Central memory CD8-positive, alpha-beta T cell (primary cell): ENCODE measurements around the gene EIF4G2.
"Not testable (repeated sequence)": the region's sequence is repeated elsewhere in the genome, so short reads cannot be mapped to it uniquely, and the experiment has no call there.

Source experiments
- ATAC-seq: fragments of 150-1000 bp; cut with Tn5 transposase; replicated peaks from 2 replicates; pipeline ENCODE4 v1.10.0; 2022; ENCODE audit warnings: mild to moderate bottlenecking, moderate FRiP score, moderate number of reproducible peaks; ENCODE audit not compliant: poor library complexity, severe bottlenecking; ENCODE audit errors: extremely low read depth
- DNase-seq, 2 donors: peaks; one replicate each; pipeline ENCODE4 v3.0.0; 2021; ENCODE audit warnings: low spot score in 2 of 2
- H3K27ac Mint-ChIP-seq: one replicate; pipeline ENCODE4 v1.8.0; 2022; ENCODE audit warnings: low read depth, mild to moderate bottlenecking, moderate library complexity, mixed read lengths
- H3K27me3 Mint-ChIP-seq: one replicate; pipeline ENCODE4 v1.8.0; 2022; ENCODE audit warnings: mixed read lengths
- H3K36me3 Mint-ChIP-seq: one replicate; pipeline ENCODE4 v1.8.0; 2022; ENCODE audit warnings: mild to moderate bottlenecking, moderate library complexity, mixed read lengths; ENCODE audit not compliant: insufficient read depth
- H3K4me1 Mint-ChIP-seq: one replicate; pipeline ENCODE4 v1.8.0; 2022; ENCODE audit warnings: mixed read lengths
- H3K4me3 Mint-ChIP-seq: one replicate; pipeline ENCODE4 v1.8.0; 2022; ENCODE audit warnings: mild to moderate bottlenecking, moderate library complexity, mixed read lengths
- H3K9me3 Mint-ChIP-seq: one replicate; pipeline ENCODE4 v1.8.0; 2022; ENCODE audit warnings: mixed read lengths

Gene EIF4G2

DNA sequence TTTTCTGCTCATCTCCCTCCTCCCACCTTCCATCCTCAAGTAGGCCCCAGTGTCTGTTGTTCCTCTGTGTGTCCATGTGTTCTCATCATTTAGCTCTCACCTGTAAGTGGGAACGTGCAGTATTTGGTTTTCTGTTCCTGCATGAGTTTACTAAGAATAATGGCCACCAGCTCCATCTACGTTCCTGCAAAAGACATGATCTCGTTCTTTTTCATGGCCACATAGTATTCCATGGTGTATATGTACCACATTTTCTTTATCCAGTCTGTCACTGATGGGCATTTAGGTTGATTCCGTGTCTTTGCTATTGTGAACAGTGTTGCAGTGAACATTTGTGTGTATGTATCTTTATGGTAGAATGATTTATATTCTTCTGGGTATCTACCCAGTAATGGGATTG is 28.2 kb upstream of the EIF4G2 start:
- not testable (repeated sequence) for H3K4me1 Mint-ChIP-seq, H3K9me3 Mint-ChIP-seq, H3K27ac Mint-ChIP-seq, ATAC-seq, H3K36me3 Mint-ChIP-seq, DNase-seq, H3K27me3 Mint-ChIP-seq, H3K4me3 Mint-ChIP-seq

DNA sequence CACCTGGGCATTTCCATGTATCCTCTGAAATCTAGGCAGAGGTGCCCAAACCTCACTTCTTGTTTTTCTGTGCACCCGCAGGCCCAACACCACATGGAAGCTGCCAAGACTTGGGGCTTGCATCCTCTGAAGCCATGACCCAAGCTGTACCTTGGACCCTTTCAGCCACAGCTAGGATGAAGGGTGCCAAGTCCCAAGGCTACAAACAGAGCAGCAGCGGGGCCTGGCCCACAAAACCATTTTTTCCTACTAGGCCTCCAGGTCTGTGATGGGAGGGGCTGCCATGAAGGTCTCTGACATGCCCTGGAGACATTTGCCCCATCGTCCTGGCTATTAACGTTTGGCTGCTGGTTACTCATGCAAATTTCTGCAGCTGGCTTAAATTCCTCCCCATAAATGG is 20.4 kb upstream of the EIF4G2 start:
- Mint-ChIP-seq H3K9me3 (no peaks in the 10 kb centered on the region), H3K27me3 (no peaks in the 10 kb centered on the region), H3K4me1 (no peaks in the 10 kb centered on the region), H3K27ac (peak overlapping the region; percentile 47), H3K36me3 (no peaks in the 10 kb centered on the region), H3K4me3 (no peak overlapping the region)
- ATAC-seq (no peak), DNase-seq (no peak)

DNA sequence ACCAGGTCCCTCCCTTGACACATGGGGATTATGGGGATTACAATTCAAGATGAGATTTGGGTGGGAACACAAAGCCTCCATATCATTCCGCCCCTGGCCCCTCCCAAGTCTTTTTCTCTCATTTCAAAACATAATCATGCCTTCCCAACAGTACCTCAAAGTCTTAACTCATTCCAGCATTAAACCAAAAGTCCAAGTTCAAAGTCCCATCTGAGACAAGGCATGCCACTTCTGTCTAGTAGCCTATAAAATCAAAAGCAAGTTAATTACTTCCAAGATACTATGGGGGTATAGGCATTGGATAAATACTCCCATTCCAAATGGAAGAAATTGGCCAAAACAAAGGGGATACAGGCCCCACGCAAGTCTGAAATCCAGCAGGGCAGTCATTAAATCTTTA is 19.7 kb upstream of the EIF4G2 start:
- ATAC-seq (no peak), DNase-seq (no peak)
- no peak overlapping the region for H3K27ac Mint-ChIP-seq

GRCh38 chr11:10824888-10825287 is 16.2 kb upstream of the EIF4G2 start:
- no peaks in the 10 kb centered on the region for H3K4me1 Mint-ChIP-seq
- H3K27ac Mint-ChIP-seq, result no peak overlapping the region
- no peaks in the 10 kb centered on the region for H3K27me3 Mint-ChIP-seq
- no peaks in the 10 kb centered on the region for H3K36me3 Mint-ChIP-seq
- DNase-seq, result no peak
- ATAC-seq, result no peak
- H3K4me3 Mint-ChIP-seq, result no peak overlapping the region
- H3K9me3 Mint-ChIP-seq, result no peaks in the 10 kb centered on the region

More for the DNA sequence above, 19.7 kb upstream of the EIF4G2 start:
- Mint-ChIP-seq H3K4me3 (no peak overlapping the region), H3K27me3 (no peaks in the 10 kb centered on the region), H3K4me1 (no peaks in the 10 kb centered on the region), H3K9me3 (no peaks in the 10 kb centered on the region), H3K36me3 (no peaks in the 10 kb centered on the region)

GRCh38 chr11:10823152-10823579 is 14.4 kb upstream of the EIF4G2 start:
- Mint-ChIP-seq H3K4me3 (no peak overlapping the region), H3K9me3 (no peaks in the 10 kb centered on the region), H3K27me3 (no peaks in the 10 kb centered on the region), H3K36me3 (no peaks in the 10 kb centered on the region), H3K27ac (no peak overlapping the region), H3K4me1 (no peaks in the 10 kb centered on the region)
- ATAC-seq (no peak), DNase-seq (no peak)

GRCh38 chr11:10822491-10822890 is 13.8 kb upstream of the EIF4G2 start:
- not testable (repeated sequence) for H3K4me1 Mint-ChIP-seq, H3K9me3 Mint-ChIP-seq, H3K27ac Mint-ChIP-seq, ATAC-seq, H3K36me3 Mint-ChIP-seq, H3K27me3 Mint-ChIP-seq, DNase-seq, H3K4me3 Mint-ChIP-seq

DNA sequence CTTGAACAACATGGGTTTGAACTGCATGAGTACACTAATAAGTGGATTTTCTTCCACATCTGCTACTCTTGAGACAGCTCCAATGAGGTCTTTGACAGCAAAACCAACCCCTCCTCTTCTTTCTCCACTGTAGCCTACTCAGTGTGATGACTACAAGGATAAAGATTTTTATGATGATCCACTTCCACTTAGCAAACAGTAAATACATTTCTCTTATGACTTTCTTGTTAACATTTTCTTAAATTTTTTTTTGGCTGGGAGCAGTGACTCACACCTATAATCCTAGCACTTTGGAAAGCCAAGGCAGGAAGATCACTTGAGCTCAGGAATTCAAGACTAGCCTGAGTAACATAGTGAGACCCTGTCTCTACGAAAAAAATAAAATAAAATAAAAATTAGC is 9.9 kb upstream of the EIF4G2 start:
- no peak for DNase-seq
- H3K4me1 Mint-ChIP-seq, result no peaks in the 10 kb centered on the region
- no peak overlapping the region for H3K27ac Mint-ChIP-seq
- no peak for ATAC-seq
- H3K4me3 Mint-ChIP-seq, result no peak overlapping the region
- H3K27me3 Mint-ChIP-seq, result peaks cover 14% of the 10 kb centered on the region
- H3K36me3 Mint-ChIP-seq, result no peaks in the 10 kb centered on the region
- no peaks in the 10 kb centered on the region for H3K9me3 Mint-ChIP-seq

DNA sequence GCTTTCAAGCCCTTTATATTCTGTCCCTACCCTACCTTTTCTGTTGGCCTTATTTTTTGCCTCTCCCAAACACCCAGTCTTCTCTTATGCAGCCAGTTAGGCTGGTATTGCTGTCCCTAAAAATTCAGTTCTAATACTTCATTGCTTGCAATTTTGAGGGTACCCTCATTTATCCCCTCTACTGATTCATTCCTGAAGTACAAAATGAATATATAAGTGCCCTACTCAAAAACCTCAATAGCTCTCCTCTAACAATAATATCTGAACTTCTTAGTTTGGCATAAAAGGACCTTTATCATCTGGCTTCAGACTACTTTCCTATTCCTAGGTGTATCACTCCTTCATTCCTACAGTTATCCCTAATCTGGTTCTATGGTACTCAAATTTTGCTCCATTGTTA is 5.2 kb upstream of the EIF4G2 start:
- H3K27me3 Mint-ChIP-seq, result peaks cover 14% of the 10 kb centered on the region
- H3K4me3 Mint-ChIP-seq, result no peak overlapping the region
- H3K27ac Mint-ChIP-seq, result no peak overlapping the region
- no peaks in the 10 kb centered on the region for H3K9me3 Mint-ChIP-seq
- H3K4me1 Mint-ChIP-seq, result peaks cover 12% of the 10 kb centered on the region
- ATAC-seq, result no peak
- DNase-seq, result no peak
- peaks cover 3% of the 10 kb centered on the region for H3K36me3 Mint-ChIP-seq

DNA sequence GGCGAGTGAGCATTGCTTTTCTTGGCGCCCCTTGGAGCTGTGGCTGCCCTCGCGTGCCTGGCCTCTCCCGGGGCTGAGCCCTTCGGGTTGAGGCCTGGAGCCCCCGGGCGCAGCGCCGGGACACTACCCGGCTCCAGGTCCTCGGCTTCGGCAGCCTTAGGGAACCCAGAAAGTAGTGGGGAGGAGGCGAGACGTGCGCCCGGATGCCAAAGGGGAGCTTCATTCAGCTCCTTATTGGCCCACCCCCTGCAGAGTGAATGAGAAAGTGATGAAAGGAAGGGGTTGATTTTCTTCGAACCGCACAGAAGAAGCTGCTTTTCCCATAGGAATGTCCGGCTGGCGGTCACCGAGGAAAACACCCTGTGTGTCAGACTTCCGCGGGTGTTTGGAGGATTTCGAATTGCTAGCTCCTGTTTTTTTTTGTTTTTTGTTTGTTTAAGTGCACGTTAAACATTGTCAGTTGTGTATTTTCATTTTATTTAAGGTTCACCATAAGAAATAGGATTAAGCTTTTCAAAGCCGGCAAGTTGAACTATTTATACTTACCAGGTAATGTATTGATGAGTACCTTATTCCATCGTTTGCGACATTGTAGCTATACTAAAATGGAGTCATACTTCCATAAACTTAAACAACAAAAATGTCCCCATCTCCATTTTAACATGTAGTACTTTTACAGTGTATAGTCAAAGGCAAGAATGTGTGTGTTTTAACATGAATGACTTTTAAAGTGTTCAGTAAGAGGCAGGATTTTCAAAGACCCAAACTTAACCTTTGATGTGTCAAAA is 841 bp upstream of the EIF4G2 start:
- no peaks in the 10 kb centered on the region for H3K27me3 Mint-ChIP-seq
- DNase-seq (no peak), ATAC-seq (peak; percentile 6)
- H3K4me3 Mint-ChIP-seq, result peak overlapping the region; percentile 96
- H3K9me3 Mint-ChIP-seq, result no peaks in the 10 kb centered on the region
- H3K36me3 Mint-ChIP-seq, result peaks cover 47% of the 10 kb centered on the region
- H3K27ac Mint-ChIP-seq, result peak overlapping the region; percentile 98
- H3K4me1 Mint-ChIP-seq, result peaks cover 43% of the 10 kb centered on the region

DNA sequence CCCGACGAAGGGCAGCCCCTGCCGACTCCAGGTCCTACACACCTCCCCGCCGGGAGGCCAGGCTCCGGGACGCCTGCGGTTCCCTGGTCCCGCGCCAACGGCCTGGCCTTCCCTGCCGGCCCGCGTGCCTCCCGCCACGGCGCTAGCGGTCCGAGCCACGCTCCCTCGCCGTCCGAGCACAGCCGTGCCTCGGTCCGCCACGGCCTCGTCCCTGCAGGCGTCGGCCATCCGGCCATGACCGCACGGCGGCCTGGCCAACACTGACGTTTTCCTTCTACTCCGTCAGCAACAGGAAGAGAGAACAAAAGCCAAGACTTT is 532 bp downstream of the EIF4G2 start:
- peaks cover 54% of the 10 kb centered on the region for H3K4me1 Mint-ChIP-seq
- peak; percentile 16 to 19 for DNase-seq
- H3K4me3 Mint-ChIP-seq, result peak overlapping the region; percentile 96
- peaks cover 60% of the 10 kb centered on the region for H3K36me3 Mint-ChIP-seq
- ATAC-seq, result peak; percentile 0
- no peaks in the 10 kb centered on the region for H3K9me3 Mint-ChIP-seq
- H3K27ac Mint-ChIP-seq, result peak overlapping the region; percentile 98
- no peaks in the 10 kb centered on the region for H3K27me3 Mint-ChIP-seq

GRCh38 chr11:10807493-10808234 is 1.1 kb downstream of the EIF4G2 start:
- Mint-ChIP-seq H3K4me1 (peaks cover 54% of the 10 kb centered on the region), H3K9me3 (no peaks in the 10 kb centered on the region)
- DNase-seq, result peak; percentile 15 to 23

GRCh38 chr11:10806206-10806605 is 2.5 kb downstream of the EIF4G2 start:
- no peaks in the 10 kb centered on the region for H3K27me3 Mint-ChIP-seq
- peaks cover 59% of the 10 kb centered on the region for H3K4me1 Mint-ChIP-seq
- peak overlapping the region; percentile 96 for H3K4me3 Mint-ChIP-seq
- DNase-seq (no peak), ATAC-seq (no peak)
- H3K9me3 Mint-ChIP-seq, result no peaks in the 10 kb centered on the region
- peaks cover 80% of the 10 kb centered on the region for H3K36me3 Mint-ChIP-seq
- H3K27ac Mint-ChIP-seq, result no peak overlapping the region

More at GRCh38 chr11:10807493-10808234, 1.1 kb downstream of the EIF4G2 start:
- no peaks in the 10 kb centered on the region for H3K27me3 Mint-ChIP-seq
- H3K36me3 Mint-ChIP-seq, result peaks cover 66% of the 10 kb centered on the region
- peak overlapping the region; percentile 96 for H3K4me3 Mint-ChIP-seq
- ATAC-seq, result peak; percentile 0
- H3K27ac Mint-ChIP-seq, result peak overlapping the region; percentile 98

GRCh38 chr11:10805741-10806140 is 3.0 kb downstream of the EIF4G2 start:
- no peak for DNase-seq
- no peak overlapping the region for H3K27ac Mint-ChIP-seq
- H3K36me3 Mint-ChIP-seq, result peaks cover 85% of the 10 kb centered on the region
- peak overlapping the region; percentile 37 for H3K4me3 Mint-ChIP-seq
- H3K4me1 Mint-ChIP-seq, result peaks cover 63% of the 10 kb centered on the region
- no peaks in the 10 kb centered on the region for H3K27me3 Mint-ChIP-seq
- no peak for ATAC-seq
- H3K9me3 Mint-ChIP-seq, result no peaks in the 10 kb centered on the region
